WTC11 (cell line): ENCODE measurements around the gene RSPH9. TPM values are rescaled to one million over a fixed set of nuclear protein-coding genes. Genes with fewer than 3 reads are reported as not detected.
"Not testable (repeated sequence)": the region's sequence is repeated elsewhere in the genome, so short reads cannot be mapped to it uniquely, and the experiment has no call there.

Experiments used
- ATAC-seq: fragments of 200-7000 bp; cut with Tn5 transposase; 2 replicates; pipeline ENCODE4 v1.10.0; 2021; ENCODE audit warnings: mild to moderate bottlenecking, moderate library complexity
- CTCF ChIA-PET: fragments of 300-600 bp; sonication (Branson Sonifier 250); formaldehyde crosslinking; loops from one replicate; lab custom pipeline; 2021; ENCODE audit warnings: antibody characterized with exemption; lab: Charles Lee
- POLR2A ChIA-PET: fragments of 350-600 bp; sonication (Branson Sonifier 250); formaldehyde crosslinking; loops from one replicate; lab custom pipeline; 2021; ENCODE audit warnings: antibody characterized with exemption; lab: Charles Lee
- DNase-seq: peaks from one replicate; pipeline ENCODE4 v3.0.0; 2021; ENCODE audit warnings: low spot score
- H3K27ac Mint-ChIP-seq: 2 replicates; pipeline ENCODE4 v1.8.0; 2021; ENCODE audit warnings: mixed read lengths
- H3K27me3 Mint-ChIP-seq: 2 replicates; pipeline ENCODE4 v1.8.0; 2021; ENCODE audit warnings: low read depth, mild to moderate bottlenecking, moderate library complexity, mixed read lengths
- H3K36me3 Mint-ChIP-seq: 2 replicates; pipeline ENCODE4 v1.8.0; 2021; ENCODE audit warnings: mixed read lengths
- H3K4me1 Mint-ChIP-seq: 2 replicates; pipeline ENCODE4 v1.8.0; 2022; ENCODE audit warnings: mixed read lengths
- H3K4me3 Mint-ChIP-seq: 2 replicates; pipeline ENCODE4 v1.8.0; 2021; ENCODE audit warnings: mild to moderate bottlenecking, moderate library complexity, mixed read lengths
- H3K9me3 Mint-ChIP-seq: 2 replicates; pipeline ENCODE4 v1.8.0; 2021; ENCODE audit warnings: mixed read lengths
- ETV6 ChIP-seq: sonication (generic); formaldehyde crosslinking; IDR thresholded peaks from 2 replicates; pipeline ENCODE4 v1.8.1; 2022; ENCODE audit warnings: mild to moderate bottlenecking, missing genetic modification reagents
- JAZF1 ChIP-seq: fragments of 250-450 bp; sonication (Bioruptor Pico); IDR thresholded peaks from 2 replicates; pipeline ENCODE4 v1.9.0; 2021; ENCODE audit warnings: moderate library complexity, mild to moderate bottlenecking, inconsistent platforms
- MXD4 ChIP-seq: fragments of 250-450 bp; sonication (Bioruptor Pico); IDR thresholded peaks from 2 replicates; pipeline ENCODE4 v1.8.0; 2021; ENCODE audit warnings: mild to moderate bottlenecking, moderate library complexity, borderline replicate concordance
- NFE2L1 ChIP-seq: sonication (generic); formaldehyde crosslinking; IDR thresholded peaks from 2 replicates; pipeline ENCODE4 v1.8.1; 2023; ENCODE audit warnings: missing genetic modification reagents
- TCF7 ChIP-seq: sonication (generic); formaldehyde crosslinking; IDR thresholded peaks from 2 replicates; pipeline ENCODE4 v1.8.0; 2022; ENCODE audit warnings: mild to moderate bottlenecking, low read depth, missing genetic modification reagents, moderate library complexity
- TP53 ChIP-seq: sonication (generic); formaldehyde crosslinking; IDR thresholded peaks from 2 replicates; pipeline ENCODE4 v1.8.1; 2023; ENCODE audit warnings: mild to moderate bottlenecking, missing genetic modification reagents
- ZNF219 ChIP-seq: sonication (generic); formaldehyde crosslinking; IDR thresholded peaks from 2 replicates; pipeline ENCODE4 v1.8.0; 2023; ENCODE audit warnings: missing genetic modification reagents, mild to moderate bottlenecking, borderline replicate concordance
- ZNF671 ChIP-seq: fragments of 250-450 bp; sonication (Bioruptor Pico); IDR thresholded peaks from 2 replicates; pipeline ENCODE4 v1.8.0; 2021; ENCODE audit warnings: mild to moderate bottlenecking
- total RNA-seq: library from RNA; stranded (reverse); gene quantifications from 3 replicates; pipeline ENCODE4 v1.2.3, GENCODE V29; 2021
- TF ChIP-seq, protein P1 (sequence below): sonication (generic); formaldehyde crosslinking; IDR thresholded peaks from 2 replicates; pipeline ENCODE4 v1.8.1; 2022; ENCODE audit warnings: mild to moderate bottlenecking, moderate library complexity, missing genetic modification reagents
- TF ChIP-seq, protein P2 (sequence below): sonication (generic); formaldehyde crosslinking; IDR thresholded peaks from 2 replicates; pipeline ENCODE4 v1.8.0; 2022; ENCODE audit warnings: mild to moderate bottlenecking, missing genetic modification reagents
- TF ChIP-seq, protein P3 (sequence below): fragments of 250-450 bp; sonication (Bioruptor Pico); IDR thresholded peaks from 2 replicates; pipeline ENCODE4 v1.9.0; 2021; ENCODE audit warnings: mild to moderate bottlenecking
- TF ChIP-seq, protein P4 (sequence below): sonication (generic); formaldehyde crosslinking; IDR thresholded peaks from 2 replicates; pipeline ENCODE4 v1.8.1; 2023; ENCODE audit warnings: mild to moderate bottlenecking, missing genetic modification reagents, borderline replicate concordance
- TF ChIP-seq, protein P5 (sequence below): sonication (generic); formaldehyde crosslinking; conservative IDR thresholded peaks from 2 replicates; pipeline ENCODE4 v1.8.1; 2023; ENCODE audit warnings: mild to moderate bottlenecking, low read depth, missing genetic modification reagents, moderate library complexity

The RSPH9 gene
- total RNA-seq, 1 experiment from 2014 or later, result 0.35 TPM

DNA sequence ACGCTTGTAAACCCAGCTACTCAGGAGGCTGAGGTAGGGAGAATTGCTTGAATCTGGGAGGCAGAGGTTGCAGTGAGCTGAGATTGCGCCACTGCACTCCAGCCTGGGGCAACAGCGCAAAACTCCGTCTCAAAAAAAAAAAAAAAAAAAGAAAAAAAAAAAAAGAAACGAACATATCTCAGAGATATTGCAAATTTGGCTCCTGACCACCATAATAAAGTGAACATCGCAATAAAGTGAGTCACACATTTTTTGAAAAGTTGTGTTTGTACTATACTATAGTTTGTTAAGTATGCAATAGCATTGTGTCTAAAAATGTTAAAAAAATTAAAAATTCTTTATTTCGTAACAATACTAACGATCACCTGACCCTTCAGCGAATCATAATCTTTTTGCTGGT lies 13.3 kb downstream of the RSPH9 start:
- peaks cover 6% of the 10 kb centered on the region for H3K36me3 Mint-ChIP-seq
- TF ChIP-seq TP53 (CRISPR knock-in tag) (no peak), ZNF671 (no peak), ZNF219 (CRISPR knock-in tag) (no peak), ETV6 (CRISPR knock-in tag) (no peak), JAZF1 (no peak), TCF7 (CRISPR knock-in tag) (no peak), NFE2L1 (no peak)
- TF ChIP-seq, protein P1, sequence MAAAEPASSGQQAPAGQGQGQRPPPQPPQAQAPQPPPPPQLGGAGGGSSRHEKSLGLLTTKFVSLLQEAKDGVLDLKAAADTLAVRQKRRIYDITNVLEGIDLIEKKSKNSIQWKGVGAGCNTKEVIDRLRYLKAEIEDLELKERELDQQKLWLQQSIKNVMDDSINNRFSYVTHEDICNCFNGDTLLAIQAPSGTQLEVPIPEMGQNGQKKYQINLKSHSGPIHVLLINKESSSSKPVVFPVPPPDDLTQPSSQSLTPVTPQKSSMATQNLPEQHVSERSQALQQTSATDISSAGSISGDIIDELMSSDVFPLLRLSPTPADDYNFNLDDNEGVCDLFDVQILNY (CRISPR knock-in tag), result no peak
- TF ChIP-seq, protein P2, sequence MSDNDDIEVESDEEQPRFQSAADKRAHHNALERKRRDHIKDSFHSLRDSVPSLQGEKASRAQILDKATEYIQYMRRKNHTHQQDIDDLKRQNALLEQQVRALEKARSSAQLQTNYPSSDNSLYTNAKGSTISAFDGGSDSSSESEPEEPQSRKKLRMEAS (CRISPR knock-in tag), result no peak
- TF ChIP-seq, protein P3, sequence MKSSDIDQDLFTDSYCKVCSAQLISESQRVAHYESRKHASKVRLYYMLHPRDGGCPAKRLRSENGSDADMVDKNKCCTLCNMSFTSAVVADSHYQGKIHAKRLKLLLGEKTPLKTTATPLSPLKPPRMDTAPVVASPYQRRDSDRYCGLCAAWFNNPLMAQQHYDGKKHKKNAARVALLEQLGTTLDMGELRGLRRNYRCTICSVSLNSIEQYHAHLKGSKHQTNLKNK, result no peak
- peaks cover 7% of the 10 kb centered on the region for H3K9me3 Mint-ChIP-seq
- H3K4me3 Mint-ChIP-seq, result no peak overlapping the region
- POLR2A ChIA-PET, result no interaction called here
- DNase-seq (no peak), ATAC-seq (no peak)
- H3K27me3 Mint-ChIP-seq, result peaks cover 16% of the 10 kb centered on the region
- no peak overlapping the region for H3K27ac Mint-ChIP-seq
- peaks cover 11% of the 10 kb centered on the region for H3K4me1 Mint-ChIP-seq
- CTCF ChIA-PET, result interaction anchor here (0.9 to 1.8 kb wide), 2 partner anchors 9 to 421 kb away, joined by 3 to 4 read pairs; no protein-coding TSS in a partner anchor

DNA sequence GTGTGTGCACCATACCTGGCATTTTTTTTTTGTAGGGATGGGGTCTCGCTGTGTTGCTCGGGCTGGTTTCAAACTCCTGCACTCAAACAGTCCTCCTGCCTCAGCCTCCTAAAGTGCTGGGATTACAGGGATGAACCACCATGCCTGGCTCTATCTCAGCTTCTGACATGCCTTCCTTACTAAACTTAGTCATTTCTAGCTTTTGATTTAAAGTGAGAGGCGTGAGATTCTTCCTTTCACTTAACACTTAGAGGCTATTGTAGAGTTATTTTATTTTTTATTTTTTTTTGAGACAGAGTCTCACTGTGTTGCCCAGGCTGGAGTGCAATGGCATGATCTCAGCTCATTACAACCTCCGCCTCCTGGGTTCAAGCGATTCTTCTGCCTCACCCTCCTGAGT lies 18.1 kb downstream of the RSPH9 start:
- peaks cover 20% of the 10 kb centered on the region for H3K27me3 Mint-ChIP-seq
- CTCF ChIA-PET, H3K27ac Mint-ChIP-seq, H3K4me3 Mint-ChIP-seq, DNase-seq, H3K36me3 Mint-ChIP-seq, H3K9me3 Mint-ChIP-seq, ATAC-seq, POLR2A ChIA-PET: not testable (repeated sequence)
- H3K4me1 Mint-ChIP-seq, result peaks cover 10% of the 10 kb centered on the region

DNA sequence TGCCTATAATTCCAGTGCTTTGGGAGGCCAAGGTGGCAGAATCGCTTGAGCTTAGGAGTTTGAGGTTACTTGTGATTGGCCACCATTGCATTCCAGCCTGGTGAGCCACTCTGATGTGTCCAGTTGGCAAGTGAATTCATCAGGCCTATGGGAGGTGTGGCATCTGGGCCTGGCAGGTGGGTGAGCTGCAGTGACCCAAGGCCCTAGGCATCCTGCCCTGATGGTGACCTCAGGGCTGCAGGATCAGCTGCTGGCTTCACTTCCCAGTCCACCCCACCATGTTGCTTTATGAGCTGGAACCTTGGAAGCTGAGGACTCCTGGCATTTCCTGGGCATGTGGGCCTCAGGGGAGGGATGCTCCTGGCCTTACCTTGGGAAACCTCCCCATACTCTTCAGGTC lies 20.5 kb downstream of the RSPH9 start:
- peaks cover 7% of the 10 kb centered on the region for H3K9me3 Mint-ChIP-seq
- no peak for ATAC-seq

More for the DNA sequence above, 20.5 kb downstream of the RSPH9 start:
- Mint-ChIP-seq H3K27me3 (peaks cover 20% of the 10 kb centered on the region), H3K4me1 (peaks cover 34% of the 10 kb centered on the region), H3K4me3 (no peak overlapping the region), H3K36me3 (peaks cover 7% of the 10 kb centered on the region), H3K27ac (no peak overlapping the region)
- ChIA-PET POLR2A (interaction anchor here (1.1 kb wide), 1 partner anchor 12 kb away, joined by 3 read pairs; no protein-coding TSS in a partner anchor), CTCF (interaction anchor here (0.9 to 7.0 kb wide), 7 partner anchors 20 to 414 kb away, joined by 3 to 68 read pairs (median 45); partner anchors contain the start of genes RSPH9 and VEGFA)
- no peak for DNase-seq
- TF ChIP-seq, protein P4, sequence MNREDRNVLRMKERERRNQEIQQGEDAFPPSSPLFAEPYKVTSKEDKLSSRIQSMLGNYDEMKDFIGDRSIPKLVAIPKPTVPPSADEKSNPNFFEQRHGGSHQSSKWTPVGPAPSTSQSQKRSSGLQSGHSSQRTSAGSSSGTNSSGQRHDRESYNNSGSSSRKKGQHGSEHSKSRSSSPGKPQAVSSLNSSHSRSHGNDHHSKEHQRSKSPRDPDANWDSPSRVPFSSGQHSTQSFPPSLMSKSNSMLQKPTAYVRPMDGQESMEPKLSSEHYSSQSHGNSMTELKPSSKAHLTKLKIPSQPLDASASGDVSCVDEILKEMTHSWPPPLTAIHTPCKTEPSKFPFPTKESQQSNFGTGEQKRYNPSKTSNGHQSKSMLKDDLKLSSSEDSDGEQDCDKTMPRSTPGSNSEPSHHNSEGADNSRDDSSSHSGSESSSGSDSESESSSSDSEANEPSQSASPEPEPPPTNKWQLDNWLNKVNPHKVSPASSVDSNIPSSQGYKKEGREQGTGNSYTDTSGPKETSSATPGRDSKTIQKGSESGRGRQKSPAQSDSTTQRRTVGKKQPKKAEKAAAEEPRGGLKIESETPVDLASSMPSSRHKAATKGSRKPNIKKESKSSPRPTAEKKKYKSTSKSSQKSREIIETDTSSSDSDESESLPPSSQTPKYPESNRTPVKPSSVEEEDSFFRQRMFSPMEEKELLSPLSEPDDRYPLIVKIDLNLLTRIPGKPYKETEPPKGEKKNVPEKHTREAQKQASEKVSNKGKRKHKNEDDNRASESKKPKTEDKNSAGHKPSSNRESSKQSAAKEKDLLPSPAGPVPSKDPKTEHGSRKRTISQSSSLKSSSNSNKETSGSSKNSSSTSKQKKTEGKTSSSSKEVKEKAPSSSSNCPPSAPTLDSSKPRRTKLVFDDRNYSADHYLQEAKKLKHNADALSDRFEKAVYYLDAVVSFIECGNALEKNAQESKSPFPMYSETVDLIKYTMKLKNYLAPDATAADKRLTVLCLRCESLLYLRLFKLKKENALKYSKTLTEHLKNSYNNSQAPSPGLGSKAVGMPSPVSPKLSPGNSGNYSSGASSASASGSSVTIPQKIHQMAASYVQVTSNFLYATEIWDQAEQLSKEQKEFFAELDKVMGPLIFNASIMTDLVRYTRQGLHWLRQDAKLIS (CRISPR knock-in tag), result no peak
- TF ChIP-seq, protein P5, sequence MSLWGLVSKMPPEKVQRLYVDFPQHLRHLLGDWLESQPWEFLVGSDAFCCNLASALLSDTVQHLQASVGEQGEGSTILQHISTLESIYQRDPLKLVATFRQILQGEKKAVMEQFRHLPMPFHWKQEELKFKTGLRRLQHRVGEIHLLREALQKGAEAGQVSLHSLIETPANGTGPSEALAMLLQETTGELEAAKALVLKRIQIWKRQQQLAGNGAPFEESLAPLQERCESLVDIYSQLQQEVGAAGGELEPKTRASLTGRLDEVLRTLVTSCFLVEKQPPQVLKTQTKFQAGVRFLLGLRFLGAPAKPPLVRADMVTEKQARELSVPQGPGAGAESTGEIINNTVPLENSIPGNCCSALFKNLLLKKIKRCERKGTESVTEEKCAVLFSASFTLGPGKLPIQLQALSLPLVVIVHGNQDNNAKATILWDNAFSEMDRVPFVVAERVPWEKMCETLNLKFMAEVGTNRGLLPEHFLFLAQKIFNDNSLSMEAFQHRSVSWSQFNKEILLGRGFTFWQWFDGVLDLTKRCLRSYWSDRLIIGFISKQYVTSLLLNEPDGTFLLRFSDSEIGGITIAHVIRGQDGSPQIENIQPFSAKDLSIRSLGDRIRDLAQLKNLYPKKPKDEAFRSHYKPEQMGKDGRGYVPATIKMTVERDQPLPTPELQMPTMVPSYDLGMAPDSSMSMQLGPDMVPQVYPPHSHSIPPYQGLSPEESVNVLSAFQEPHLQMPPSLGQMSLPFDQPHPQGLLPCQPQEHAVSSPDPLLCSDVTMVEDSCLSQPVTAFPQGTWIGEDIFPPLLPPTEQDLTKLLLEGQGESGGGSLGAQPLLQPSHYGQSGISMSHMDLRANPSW, result no peak
- TF ChIP-seq MXD4 (CRISPR knock-in tag) (no peak), ETV6 (CRISPR knock-in tag) (no peak)
